ENCODE measurements around the gene ZNF892. TPM values are rescaled to one million over a fixed set of nuclear protein-coding genes. Genes with fewer than 3 reads are reported as not detected.
A peak's percentile ranks its signal among the peaks of the same experiment; 100 is the strongest.

The ZNF892 gene
- total and polyA plus RNA-seq, 2 of the 13 experiments (the other 11 are each of a cell fraction or from before 2014, with no cell fraction given): not detected

DNA sequence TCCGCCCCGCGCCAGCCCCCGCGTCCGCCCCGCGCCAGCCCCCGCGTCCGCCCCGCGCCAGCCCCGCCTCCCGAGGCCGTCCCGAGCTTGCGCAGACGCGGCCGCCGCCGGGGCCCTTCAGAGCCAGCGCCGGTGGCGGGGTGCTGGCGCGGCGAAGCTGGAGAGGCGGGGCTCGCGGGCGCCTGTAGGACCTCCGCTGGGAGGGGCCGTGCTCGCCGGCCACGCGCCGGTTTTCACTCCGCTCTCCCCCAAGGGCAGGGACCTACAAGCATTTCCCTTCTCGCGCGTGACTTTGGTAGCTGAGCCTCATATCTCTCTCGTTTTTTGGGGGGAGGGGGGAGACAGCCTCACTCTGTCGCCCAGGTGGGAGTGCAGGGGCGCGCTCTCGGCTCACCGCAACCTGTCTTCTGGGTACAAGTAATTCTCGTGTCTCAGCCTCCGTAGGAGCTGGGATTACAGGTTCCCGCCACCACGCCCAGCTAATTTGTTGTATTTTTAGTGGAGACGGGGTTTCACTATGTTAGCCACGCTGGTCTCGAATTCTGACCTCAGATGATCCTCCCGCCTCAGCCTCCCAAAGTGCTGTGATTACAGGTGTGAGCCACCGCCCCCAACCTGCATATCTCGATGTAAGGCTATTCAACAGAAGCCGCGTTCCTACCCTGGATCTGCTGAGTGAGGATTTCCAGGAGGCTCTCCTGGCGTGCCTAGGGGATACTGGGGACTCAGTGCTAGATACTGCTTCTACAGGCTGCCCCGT, 47.5 kb upstream of the ZNF892 start, which contains the start of gene ZNF514 (continued):
- TF ChIP-seq GTF3A (CRISPR knock-in tag; conservative IDR thresholded peaks at IDR 0.05) (no peak), ZNF142 (CRISPR knock-in tag; IDR thresholded peaks at IDR 0.05) (0 out of 2 replicates have a peak, but pooled peaks have one; percentile 33), CC2D1A (CRISPR knock-in tag; IDR thresholded peaks at IDR 0.05) (no peak), RFXANK (CRISPR knock-in tag; IDR thresholded peaks at IDR 0.05) (no peak), PPARG (CRISPR knock-in tag; conservative IDR thresholded peaks at IDR 0.05) (no peak), ZNF639 (CRISPR knock-in tag; conservative IDR thresholded peaks at IDR 0.05) (0 out of 2 replicates have a peak, but pooled peaks have one; percentile 34), HDAC2 (CRISPR knock-in tag; IDR thresholded peaks at IDR 0.05) (no peak), ZNF3 (CRISPR knock-in tag; IDR thresholded peaks at IDR 0.05) (no peak), ATRX (CRISPR knock-in tag; IDR thresholded peaks at IDR 0.05; ENCODE audit: borderline replicate concordance) (no peak), ZNF782 (CRISPR knock-in tag; IDR thresholded peaks at IDR 0.05; ENCODE audit: borderline replicate concordance) (no peak; the same call in 1 of the 2 replicates), FOSL2 (CRISPR knock-in tag; IDR thresholded peaks at IDR 0.05) (no peak), FOXC1 (CRISPR knock-in tag; IDR thresholded peaks at IDR 0.05; ENCODE audit: borderline replicate concordance) (peak; percentile 39), NFIB (CRISPR knock-in tag; IDR thresholded peaks at IDR 0.05; ENCODE audit: borderline replicate concordance) (no peak), POLR2G (IDR thresholded peaks at IDR 0.05; ENCODE audit: low read depth, low read length) (peak; percentile 60; the same call in 1 of the 2 replicates), NBN (conservative IDR thresholded peaks at IDR 0.05) (no peak), ZNF670 (CRISPR knock-in tag; IDR thresholded peaks at IDR 0.05; ENCODE audit: borderline replicate concordance) (no peak), ZNF788 (CRISPR knock-in tag; IDR thresholded peaks at IDR 0.05; ENCODE audit: borderline replicate concordance) (no peak), NR2F1 (CRISPR knock-in tag; IDR thresholded peaks at IDR 0.05) (no peak), YY1 (IDR thresholded peaks at IDR 0.05; ENCODE audit: insufficient read depth, insufficient replicate concordance, low read depth, low read length) (peak; percentile 15), ZSCAN30 (CRISPR knock-in tag; IDR thresholded peaks at IDR 0.05) (no peak)
- TF ChIP-seq, protein P1, sequence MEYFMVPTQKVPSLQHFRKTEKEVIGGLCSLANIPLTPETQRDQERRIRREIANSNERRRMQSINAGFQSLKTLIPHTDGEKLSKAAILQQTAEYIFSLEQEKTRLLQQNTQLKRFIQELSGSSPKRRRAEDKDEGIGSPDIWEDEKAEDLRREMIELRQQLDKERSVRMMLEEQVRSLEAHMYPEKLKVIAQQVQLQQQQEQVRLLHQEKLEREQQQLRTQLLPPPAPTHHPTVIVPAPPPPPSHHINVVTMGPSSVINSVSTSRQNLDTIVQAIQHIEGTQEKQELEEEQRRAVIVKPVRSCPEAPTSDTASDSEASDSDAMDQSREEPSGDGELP (IDR thresholded peaks at IDR 0.05; ENCODE audit: borderline replicate concordance, low read depth): no peak
- TF ChIP-seq, protein P2, sequence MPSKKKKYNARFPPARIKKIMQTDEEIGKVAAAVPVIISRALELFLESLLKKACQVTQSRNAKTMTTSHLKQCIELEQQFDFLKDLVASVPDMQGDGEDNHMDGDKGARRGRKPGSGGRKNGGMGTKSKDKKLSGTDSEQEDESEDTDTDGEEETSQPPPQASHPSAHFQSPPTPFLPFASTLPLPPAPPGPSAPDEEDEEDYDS (CRISPR knock-in tag; IDR thresholded peaks at IDR 0.05): no peak
